ENCODE results near the gene MRPL24.
A peak's percentile ranks its signal among the peaks of the same experiment; 100 is the strongest.

- TF ChIP-seq MAFK (IDR thresholded peaks at IDR 0.05; ENCODE audit: partially characterized antibody): peak; percentile 60
- TF ChIP-seq CTCF (IDR thresholded peaks at IDR 0.05): no peak
These were observed 1.1 kb upstream of the MRPL24 start for GRCh38 chr1:156742017-156742416.

All from A549 (cell line).